Measurements from ENCODE around the gene MOCS3.

Gene MOCS3

GRCh38 chr20:50924261-50924920 lies 34.2 kb upstream of the MOCS3 start:
- H3K4me3 ChIP-seq (ENCODE audit: low read depth, low read length), result no peak overlapping the region
- TF ChIP-seq CTCF (IDR thresholded peaks at IDR 0.05; ENCODE audit: low read depth, low read length), result no peak
- DNase-seq (ENCODE audit: low read depth), result peak; percentile 18

GRCh38 chr20:50926530-50926929 lies 32.1 kb upstream of the MOCS3 start:
- peak overlapping the region; percentile 93 for H3K4me3 ChIP-seq (ENCODE audit: low read depth, low read length)
- no peak for TF ChIP-seq POLR2A (IDR thresholded peaks at IDR 0.05; ENCODE audit: extremely low read depth, insufficient read length)
- no peak for DNase-seq (ENCODE audit: low read depth)

GRCh38 chr20:50928469-50928868 lies 30.1 kb upstream of the MOCS3 start:
- DNase-seq (ENCODE audit: low read depth), result peak; percentile 38
- peak; percentile 14 for TF ChIP-seq CTCF (IDR thresholded peaks at IDR 0.05; ENCODE audit: low read depth, low read length)
- TF ChIP-seq MAX (IDR thresholded peaks at IDR 0.05; ENCODE audit: low read depth, low read length), result no peak
- peak overlapping the region; percentile 93 for H3K4me3 ChIP-seq (ENCODE audit: low read depth, low read length)

GRCh38 chr20:50929299-50930138 lies 29.1 kb upstream of the MOCS3 start:
- H3K4me3 ChIP-seq (ENCODE audit: low read depth, low read length), result peak overlapping the region; percentile 93
- TF ChIP-seq MAX (IDR thresholded peaks at IDR 0.05; ENCODE audit: low read depth, low read length), result peak; percentile 81
- TF ChIP-seq MYC (IDR thresholded peaks at IDR 0.05; ENCODE audit: low read depth, low read length), result peak; percentile 89
- TF ChIP-seq POLR2A (IDR thresholded peaks at IDR 0.05; ENCODE audit: extremely low read depth, insufficient read length), result peak; percentile 14
- peak; percentile 98 for TF ChIP-seq CTCF (IDR thresholded peaks at IDR 0.05; ENCODE audit: low read depth, low read length)
- peak; percentile 97 for DNase-seq (ENCODE audit: low read depth)

- H3K4me3 ChIP-seq (ENCODE audit: low read depth, low read length), result peak overlapping the region; percentile 93
- no peak for TF ChIP-seq CTCF (IDR thresholded peaks at IDR 0.05; ENCODE audit: low read depth, low read length)
- DNase-seq (ENCODE audit: low read depth), result peak; percentile 45
Observed at GRCh38 chr20:50930139-50930975, 28.3 kb upstream of the MOCS3 start.

GRCh38 chr20:50930976-50931305 lies 27.7 kb upstream of the MOCS3 start:
- no peak for TF ChIP-seq POLR2A (IDR thresholded peaks at IDR 0.05; ENCODE audit: extremely low read depth, insufficient read length)
- no peak for TF ChIP-seq MAX (IDR thresholded peaks at IDR 0.05; ENCODE audit: low read depth, low read length)
- no peak for TF ChIP-seq CTCF (IDR thresholded peaks at IDR 0.05; ENCODE audit: low read depth, low read length)
- TF ChIP-seq MYC (IDR thresholded peaks at IDR 0.05; ENCODE audit: low read depth, low read length), result no peak

More at GRCh38 chr20:50930976-50931305, 27.7 kb upstream of the MOCS3 start:
- DNase-seq (ENCODE audit: low read depth), result no peak
- peak overlapping the region; percentile 61 for H3K4me3 ChIP-seq (ENCODE audit: low read depth, low read length)

Data from NB4 (cell line).